ENCODE data around the gene COX6A1.
"Not testable (repeated sequence)": the region's sequence is repeated elsewhere in the genome, so short reads cannot be mapped to it uniquely, and the experiment has no call there.

COX6A1 gene

DNA sequence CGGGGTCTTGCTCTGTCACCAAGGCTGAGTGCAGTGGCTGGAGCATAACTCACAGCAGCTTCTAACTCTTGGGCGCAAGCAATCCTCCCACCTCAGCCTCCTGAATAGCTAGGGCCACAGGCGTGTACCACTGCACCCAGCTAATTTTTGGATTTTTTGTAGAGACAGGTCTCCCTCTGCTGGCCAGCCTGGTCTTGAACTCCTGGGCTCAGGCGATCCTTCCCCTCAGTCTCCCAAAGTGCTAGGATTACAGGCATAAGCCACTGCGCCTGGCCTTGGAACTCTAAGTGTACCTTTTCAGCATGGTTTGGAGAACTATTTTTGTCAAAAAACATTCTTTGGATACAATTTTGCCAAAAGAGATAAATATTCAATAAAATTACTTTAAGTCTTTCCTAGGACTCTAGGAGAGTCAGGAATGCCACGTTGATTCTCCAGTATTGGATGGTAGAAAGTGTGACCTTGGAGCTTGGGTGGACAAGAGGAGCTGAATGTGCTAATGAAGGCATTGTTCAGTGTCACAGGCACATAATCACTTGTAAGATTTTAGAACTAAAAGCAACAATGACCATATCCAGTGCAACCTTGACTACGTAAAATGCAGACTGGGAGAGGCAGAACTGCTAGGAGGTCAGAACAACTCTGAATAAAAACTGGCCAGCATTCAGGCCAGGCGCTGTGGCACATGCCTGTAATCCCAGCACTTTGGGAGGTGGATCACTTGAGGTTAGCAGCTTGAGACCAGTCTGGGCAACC lies 28.8 kb downstream of the COX6A1 start:
- in situ Hi-C loops (cut with MboI; ENCODE audit: low sequenced_read_pairs) = no loop called here

- in situ Hi-C loops (cut with MboI; ENCODE audit: low sequenced_read_pairs) = no loop called here
These were observed 29.5 kb downstream of the COX6A1 start for GRCh38 chr12:120467439-120467838.

DNA sequence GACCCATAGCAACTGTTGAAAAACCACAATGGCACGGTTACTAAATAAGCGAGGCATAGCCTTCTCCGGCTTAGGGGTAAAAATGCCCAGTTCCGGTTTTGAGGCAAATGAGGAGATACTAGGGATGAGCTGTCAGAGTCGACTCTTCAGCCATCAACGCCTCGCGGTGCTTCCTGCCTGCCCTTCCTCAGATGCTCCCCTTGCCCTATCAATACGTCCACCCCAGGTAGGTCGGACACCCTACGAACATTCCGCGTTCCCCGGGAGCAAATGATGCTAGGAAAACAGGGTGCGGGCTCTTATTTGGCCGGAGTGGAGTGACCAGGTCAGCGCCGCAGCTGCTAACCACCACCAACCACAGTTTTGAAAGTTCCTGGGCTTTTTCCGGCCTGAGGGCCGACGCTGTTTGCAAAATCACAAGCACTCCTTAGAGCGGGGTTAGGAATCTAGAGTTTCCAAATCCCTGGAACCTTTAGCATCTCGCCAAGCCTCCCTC lies 30.5 kb downstream of the COX6A1 start:
- in situ Hi-C loops (cut with MboI; ENCODE audit: low sequenced_read_pairs) = no loop called here

DNA sequence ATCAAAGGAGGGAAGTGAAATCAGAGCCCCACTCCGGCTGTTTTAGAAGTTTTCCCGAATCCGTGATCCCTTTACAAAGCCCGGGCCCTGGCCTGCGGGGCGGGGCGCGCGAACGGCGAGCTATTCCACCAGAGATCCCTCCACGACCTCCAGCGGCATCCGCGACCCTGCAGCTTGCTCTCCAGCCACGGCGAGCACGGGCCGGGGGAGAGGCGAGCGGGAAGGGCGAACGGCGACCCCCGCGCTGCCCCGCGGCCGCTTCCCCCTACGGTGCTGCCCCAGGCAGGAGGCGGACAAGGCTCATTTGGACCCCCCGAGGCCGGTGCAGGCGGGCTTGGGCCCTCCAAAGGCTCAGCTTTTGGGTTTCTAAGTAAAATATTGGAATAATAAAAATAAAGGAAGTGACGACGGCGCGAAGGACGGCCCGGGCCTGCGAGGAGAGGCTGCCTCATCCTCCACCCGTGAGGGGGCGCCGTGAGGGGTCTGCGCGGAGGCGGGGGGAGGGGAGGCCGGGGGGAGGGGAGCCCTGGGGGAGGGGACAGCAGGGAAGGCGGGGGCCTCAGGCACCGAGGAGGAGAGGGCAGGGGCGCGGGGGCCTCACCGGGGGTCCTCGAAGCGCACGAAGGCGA lies 31.0 kb downstream of the COX6A1 start:
- in situ Hi-C loops (cut with MboI; ENCODE audit: low sequenced_read_pairs) = no loop called here

DNA sequence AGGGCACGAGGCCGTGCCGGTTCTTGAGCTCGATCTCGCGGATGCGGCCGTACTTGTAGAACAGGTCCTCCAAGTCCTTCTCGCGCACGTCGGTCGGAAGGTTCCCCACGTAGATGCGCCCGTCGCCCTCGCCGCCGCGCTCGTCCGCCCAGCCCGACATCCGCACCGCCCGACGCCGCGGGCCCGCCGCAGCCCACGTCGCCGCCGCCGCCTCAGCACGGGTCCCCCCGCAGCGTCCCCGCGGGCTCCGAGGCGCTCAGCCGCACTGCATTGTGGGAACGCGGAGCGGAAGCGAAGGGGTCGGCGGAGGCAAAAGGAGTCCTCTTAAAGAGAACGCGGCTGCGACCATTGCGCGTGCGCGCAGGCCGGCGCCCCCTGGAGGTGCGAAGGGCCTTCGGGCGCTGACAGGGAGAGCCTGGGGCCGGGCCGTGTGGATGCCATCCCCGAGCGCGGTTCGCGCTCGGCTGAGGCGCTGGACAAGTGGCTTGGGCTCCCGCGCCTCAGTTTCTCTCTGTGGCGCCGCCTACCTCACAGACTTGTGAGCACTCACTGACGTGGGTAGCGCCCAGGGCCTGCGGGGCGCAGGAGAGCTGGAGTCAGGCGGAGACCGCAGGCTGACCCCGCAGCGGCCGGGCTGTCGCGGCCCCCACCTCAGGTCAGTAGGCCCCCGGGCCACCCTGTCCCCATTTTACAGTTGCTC lies 31.7 kb downstream of the COX6A1 start, which contains the start of gene SRSF9:
TSS of gene SRSF9 (minus strand) at position 299 of the 700 bp plus-strand sequence. CDS start at position 160, 139 bp downstream.
- in situ Hi-C loops (cut with MboI; ENCODE audit: low sequenced_read_pairs) = no loop called here

DNA sequence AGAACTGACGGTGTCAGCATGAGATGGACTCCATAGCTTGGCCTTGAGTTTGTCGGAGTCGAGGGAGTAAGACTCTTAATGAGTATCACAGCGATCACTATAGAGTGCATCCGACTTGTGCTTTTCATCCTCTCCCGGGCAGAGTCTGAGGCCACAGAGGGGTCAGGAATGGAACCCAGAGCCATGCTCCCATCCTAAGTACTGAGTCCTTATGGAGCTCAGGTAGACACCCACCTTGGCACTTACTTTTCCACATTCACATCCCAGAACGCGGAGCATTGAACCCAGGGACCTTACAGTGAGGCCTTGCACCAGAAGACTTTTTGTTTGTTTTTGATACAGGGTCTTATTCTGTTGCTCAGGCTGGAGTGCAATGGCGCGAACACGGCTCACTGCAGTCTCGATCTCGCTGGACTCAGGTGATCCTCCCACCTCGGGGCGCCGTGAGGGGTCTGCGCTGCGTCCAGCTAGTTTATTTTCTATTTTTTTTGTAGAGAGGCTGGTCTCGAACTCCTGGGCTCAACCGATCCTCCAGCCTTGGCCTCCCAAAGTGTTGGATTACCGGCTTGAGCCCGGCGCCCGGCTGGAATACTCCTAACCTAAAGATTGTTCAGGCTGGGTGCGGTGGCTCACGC lies 32.4 kb downstream of the COX6A1 start:
- in situ Hi-C loops (cut with MboI; ENCODE audit: low sequenced_read_pairs) = no loop called here

DNA sequence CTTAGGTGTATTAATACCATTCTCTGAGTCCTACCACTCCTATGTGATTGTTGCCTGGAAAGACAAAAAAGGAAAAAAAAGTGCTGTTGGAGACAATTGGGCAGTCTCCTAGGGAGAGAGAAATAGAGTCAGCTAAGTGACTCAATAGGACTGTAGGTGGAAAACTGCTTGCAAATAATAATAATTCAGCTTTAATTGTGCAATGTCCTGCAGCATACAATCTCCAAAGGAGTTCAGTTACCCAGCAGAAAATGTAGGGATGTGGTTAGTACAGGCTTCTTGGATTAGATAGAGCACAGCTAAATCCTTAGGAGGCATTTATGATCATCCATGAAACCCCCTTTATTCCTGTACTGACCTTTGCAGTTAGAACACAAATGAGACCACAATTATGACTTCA lies 34.6 kb downstream of the COX6A1 start:
- in situ Hi-C loops (cut with MboI; ENCODE audit: low sequenced_read_pairs) = no loop called here

- in situ Hi-C loops (cut with MboI; ENCODE audit: low sequenced_read_pairs) = no loop called here
These were observed 36.1 kb downstream of the COX6A1 start for GRCh38 chr12:120473807-120474615.

DNA sequence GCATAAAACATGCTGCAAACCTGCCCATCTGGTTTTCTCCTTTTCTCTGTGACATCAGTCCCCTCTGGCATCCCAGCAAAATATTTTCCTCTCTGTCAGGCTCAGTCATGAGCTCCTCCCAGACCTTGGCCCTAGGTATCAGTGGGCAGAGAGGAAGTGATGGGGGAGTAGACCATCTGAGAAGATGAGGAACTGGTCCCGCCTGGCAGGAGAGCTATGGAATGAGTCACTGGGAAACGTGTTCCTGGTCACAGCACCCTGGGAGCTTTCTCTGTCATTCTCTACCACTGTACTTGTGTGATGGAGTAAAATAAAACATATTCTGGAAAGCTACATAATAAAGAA lies 36.7 kb downstream of the COX6A1 start:
- in situ Hi-C loops (cut with MboI; ENCODE audit: low sequenced_read_pairs) = no loop called here

GRCh38 chr12:120475643-120476042 lies 37.7 kb downstream of the COX6A1 start:
- in situ Hi-C loops (cut with MboI; ENCODE audit: low sequenced_read_pairs) = no loop called here

DNA sequence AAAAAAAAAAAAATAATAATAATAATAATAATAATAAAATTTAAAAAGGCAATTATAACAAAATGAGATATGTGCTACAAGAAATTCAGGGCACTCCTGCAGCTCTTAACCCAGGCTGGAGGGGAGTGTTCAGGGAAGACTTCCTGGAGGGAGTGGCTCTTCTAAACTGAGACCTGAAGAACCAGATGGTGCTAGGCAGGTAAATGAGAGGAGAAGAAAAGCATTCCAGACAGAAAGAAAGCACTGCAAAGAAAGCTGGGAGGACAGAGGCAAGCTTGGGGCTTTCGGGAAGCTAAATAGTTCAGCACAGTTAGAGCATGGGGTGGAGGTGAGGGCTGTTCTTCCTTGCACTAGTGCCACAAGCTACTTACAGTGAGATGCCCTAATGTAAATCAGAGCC lies 41.5 kb downstream of the COX6A1 start:
- in situ Hi-C loops (cut with MboI; ENCODE audit: low sequenced_read_pairs) = no loop called here

GRCh38 chr12:120480211-120480610 lies 42.3 kb downstream of the COX6A1 start:
- in situ Hi-C loops (cut with MboI; ENCODE audit: low sequenced_read_pairs) = no loop called here

DNA sequence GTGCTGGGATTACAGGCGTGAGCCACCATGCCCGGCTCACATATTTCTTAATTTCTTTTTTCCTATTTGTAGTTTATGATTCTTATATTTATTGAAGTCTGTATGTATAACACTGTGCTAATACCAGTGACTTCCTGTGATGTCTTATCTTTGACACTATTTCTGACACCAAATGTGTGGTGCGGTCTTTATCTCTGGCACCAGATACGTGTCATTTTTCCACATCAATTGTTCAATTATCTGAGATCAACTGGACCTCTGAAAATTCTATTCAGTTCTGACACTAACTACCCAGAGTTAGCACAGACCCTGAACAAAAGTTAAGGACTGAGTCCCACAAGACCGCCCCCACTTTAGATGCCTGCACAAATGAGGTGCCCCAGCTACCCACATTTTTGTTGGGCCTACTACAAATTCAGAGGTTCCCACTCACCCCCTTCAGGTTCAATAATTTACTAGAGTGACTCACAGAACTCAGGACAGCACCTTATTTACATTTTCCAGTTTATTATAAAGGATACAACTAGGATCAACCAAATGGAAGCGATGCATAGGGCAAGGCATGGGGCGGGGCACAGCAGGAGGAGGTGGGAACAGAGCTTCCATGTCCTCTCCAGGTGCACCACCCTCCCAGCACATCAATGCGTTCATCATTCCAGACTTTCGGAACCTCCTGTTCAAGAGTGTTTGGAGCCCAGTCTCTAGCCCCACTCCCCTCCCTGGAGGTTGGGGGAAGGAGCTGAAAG lies 43.3 kb downstream of the COX6A1 start:
- in situ Hi-C loops (cut with MboI; ENCODE audit: low sequenced_read_pairs) = no loop called here

- in situ Hi-C loops (cut with MboI; ENCODE audit: low sequenced_read_pairs) = no loop called here
These were observed 45.7 kb downstream of the COX6A1 start for GRCh38 chr12:120483621-120484020.

DNA sequence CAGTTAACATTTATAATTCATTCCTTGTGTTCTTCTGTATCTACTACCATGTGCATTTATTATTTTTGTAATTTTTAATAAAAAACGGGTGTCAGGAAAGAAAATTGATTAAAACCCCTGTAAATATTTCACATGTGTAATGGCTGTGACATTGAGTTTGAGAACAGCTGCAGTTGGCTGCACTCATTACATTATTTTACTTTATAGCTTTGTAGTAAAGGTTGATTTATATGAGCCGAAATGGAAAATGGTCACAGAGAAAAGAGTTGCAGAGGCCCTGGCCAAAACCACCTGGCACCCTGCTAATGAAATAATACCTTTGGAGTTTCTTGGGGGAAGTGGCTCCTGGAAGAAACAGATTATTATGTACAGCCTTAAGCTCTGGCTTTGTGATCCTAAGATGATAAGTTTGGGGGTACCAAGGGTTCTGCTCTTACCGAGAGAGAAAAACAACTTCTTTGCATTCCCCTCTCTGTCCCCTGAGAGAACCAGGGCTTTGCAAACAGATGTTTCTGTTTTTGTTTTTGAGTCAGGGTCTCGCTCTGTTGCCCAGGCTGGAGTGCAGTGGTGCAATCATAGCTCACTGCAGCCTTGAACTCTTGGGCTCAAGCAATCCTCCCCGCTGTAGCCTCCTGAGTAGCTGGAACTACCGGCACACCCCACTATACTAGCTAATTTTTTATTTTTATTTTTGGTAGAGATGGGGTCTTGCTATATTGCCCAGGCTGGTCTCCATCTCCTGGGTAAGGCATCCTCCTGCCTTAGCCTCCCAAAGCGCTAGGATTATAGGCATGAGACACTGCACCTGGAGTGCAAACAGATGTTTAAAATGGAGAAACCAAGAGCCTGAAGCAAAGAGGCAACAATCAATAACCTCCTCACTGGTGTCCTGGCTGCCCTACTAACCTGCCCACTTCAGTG lies 48.3 kb downstream of the COX6A1 start:
- in situ Hi-C loops (cut with MboI; ENCODE audit: low sequenced_read_pairs) = no loop called here

- in situ Hi-C loops (cut with MboI; ENCODE audit: low sequenced_read_pairs) = not testable (repeated sequence)
These were observed 49.6 kb downstream of the COX6A1 start for GRCh38 chr12:120487552-120487951.

DNA sequence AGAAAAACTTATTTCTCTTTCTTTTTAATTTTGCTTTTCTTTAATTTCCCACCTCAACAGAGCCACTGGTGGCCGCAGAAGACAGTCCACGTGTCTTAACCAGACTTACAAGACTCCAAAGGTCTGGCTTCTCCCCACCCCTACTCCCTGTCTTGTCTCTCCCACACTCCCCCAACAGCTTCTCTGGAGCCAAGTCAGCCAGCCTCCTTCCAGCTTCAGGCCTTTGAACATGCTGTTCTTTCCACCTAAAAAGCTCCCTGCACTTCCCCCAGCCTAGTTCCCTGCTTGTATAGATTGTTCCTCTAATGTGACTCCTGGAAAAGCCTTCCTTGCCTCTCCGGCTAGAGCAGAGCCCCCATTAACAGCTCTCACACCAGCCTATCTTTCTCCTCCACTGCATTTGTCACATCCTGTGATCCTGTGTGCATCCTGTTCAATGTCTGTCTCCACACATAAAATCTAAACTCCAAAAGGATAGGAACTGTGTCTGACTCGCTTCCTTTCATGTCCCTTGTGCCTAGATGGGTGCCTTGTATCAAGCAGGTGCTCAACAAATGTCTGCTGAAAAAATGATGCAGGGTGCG lies 50.2 kb downstream of the COX6A1 start:
- in situ Hi-C loops (cut with MboI; ENCODE audit: low sequenced_read_pairs) = no loop called here

DNA sequence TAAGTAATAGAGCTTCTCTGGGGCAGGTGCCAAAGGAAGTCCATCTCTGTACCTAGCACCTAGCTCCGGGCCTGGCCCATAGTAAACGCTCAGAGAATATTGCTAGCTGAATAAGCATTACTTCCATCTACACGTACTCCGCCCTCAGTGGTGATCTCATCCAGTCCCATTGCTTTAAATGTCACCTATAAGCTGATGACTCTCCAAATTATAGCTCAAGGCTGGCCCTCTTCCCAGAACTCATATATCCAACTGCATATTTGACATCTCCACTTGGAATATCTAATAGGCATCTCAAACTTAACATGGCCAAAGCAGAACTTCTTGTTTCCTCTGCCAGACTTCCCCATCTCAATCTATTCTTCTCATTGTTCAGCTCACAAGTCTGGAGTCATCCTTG lies 51.1 kb downstream of the COX6A1 start:
- in situ Hi-C loops (cut with MboI; ENCODE audit: low sequenced_read_pairs) = no loop called here
